Loucy (cell line): Measurements from ENCODE around the gene FJX1.
A peak's percentile ranks its signal among the peaks of the same experiment; 100 is the strongest.
"Not testable (repeated sequence)": the region's sequence is repeated elsewhere in the genome, so short reads cannot be mapped to it uniquely, and the experiment has no call there.

Experiments
- H2AFZ ChIP-seq: fragments of 200-600 bp; sonication (generic); 2 replicates; pipeline ENCODE4 v1.6.0; 2016; ENCODE audit warnings: antibody characterized with exemption, mild to moderate bottlenecking, low read length, moderate library complexity
- H3F3A ChIP-seq: fragments of 200-600 bp; 2 replicates; pipeline ENCODE4 v1.6.0; 2016; ENCODE audit warnings: antibody characterized with exemption, low read depth, mild to moderate bottlenecking
- H3K27me3 ChIP-seq: fragments of 200-600 bp; sonication (generic); 2 replicates; pipeline ENCODE4 v1.6.1; 2014; ENCODE audit warnings: low read length, mild to moderate bottlenecking; ENCODE audit not compliant: insufficient read depth, poor library complexity, severe bottlenecking
- H3K36me3 ChIP-seq: fragments of 200-600 bp; sonication (generic); 2 replicates; pipeline ENCODE4 v1.6.1; 2016; ENCODE audit warnings: low read length; ENCODE audit not compliant: insufficient read depth
- H3K4me1 ChIP-seq: fragments of 200-600 bp; sonication (generic); 2 replicates; pipeline ENCODE4 v1.5.1; 2014; ENCODE audit warnings: low read length, mild to moderate bottlenecking; ENCODE audit not compliant: insufficient read depth, poor library complexity, severe bottlenecking
- H3K4me2 ChIP-seq: fragments of 200-600 bp; sonication (generic); 2 replicates; pipeline ENCODE4 v1.6.0; 2014; ENCODE audit warnings: antibody characterized with exemption, low read length, low read depth, mild to moderate bottlenecking; ENCODE audit not compliant: poor library complexity, severe bottlenecking
- H3K4me3 ChIP-seq: fragments of 200-600 bp; sonication (generic); 2 replicates; pipeline ENCODE4 v1.5.1; 2014; ENCODE audit warnings: low read length, mild to moderate bottlenecking, mixed read lengths; ENCODE audit not compliant: poor library complexity, severe bottlenecking
- H3K79me2 ChIP-seq: fragments of 200-600 bp; sonication (generic); 2 replicates; pipeline ENCODE4 v1.6.1; 2014; ENCODE audit warnings: low read length; ENCODE audit not compliant: insufficient read depth
- H3K9ac ChIP-seq: fragments of 200-600 bp; sonication (generic); 2 replicates; pipeline ENCODE4 v1.6.0; 2014; ENCODE audit warnings: mild to moderate bottlenecking, low read depth, low read length, moderate library complexity; ENCODE audit not compliant: poor library complexity, severe bottlenecking
- H3K9me2 ChIP-seq: fragments of 200-600 bp; sonication (generic); replicated peaks from 2 replicates; pipeline ENCODE4 v1.6.1; 2016; ENCODE audit warnings: low read depth, low read length, mixed read lengths
- H3K9me3 ChIP-seq: fragments of 200-600 bp; sonication (generic); 2 replicates; pipeline ENCODE4 v1.6.1; 2014; ENCODE audit warnings: mild to moderate bottlenecking, antibody characterized with exemption, low read length, low read depth; ENCODE audit not compliant: insufficient read depth
- H4K20me1 ChIP-seq: fragments of 200-600 bp; sonication (generic); 2 replicates; pipeline ENCODE4 v1.6.0; 2014; ENCODE audit warnings: antibody characterized with exemption, low read length, mild to moderate bottlenecking; ENCODE audit not compliant: insufficient read depth, poor library complexity, severe bottlenecking
- CTCF ChIP-seq: fragments of 200-600 bp; sonication (generic); conservative IDR thresholded peaks from 2 replicates; pipeline ENCODE4 v1.5.1; 2014; ENCODE audit warnings: mild to moderate bottlenecking, antibody characterized with exemption, low read length
- EZH2phosphoT487 ChIP-seq: fragments of 200-600 bp; IDR thresholded peaks from 2 replicates; pipeline ENCODE4 v1.6.1; 2018; ENCODE audit warnings: antibody characterized with exemption, mild to moderate bottlenecking, moderate library complexity, borderline replicate concordance

Gene FJX1

GRCh38 chr11:35664977-35665441 lies 46.7 kb downstream of the FJX1 start:
- Histone ChIP-seq H4K20me1 (peaks cover under 1% of the 10 kb centered on the region), H2AFZ (no peak overlapping the region), H3F3A (0 out of 2 replicates have a peak, but pooled peaks cover 3% of the 10 kb centered on the region), H3K27me3 (peaks cover 16% of the 10 kb centered on the region), H3K9ac (no peak overlapping the region), H3K36me3 (no peaks in the 10 kb centered on the region), H3K9me3 (peaks cover 5% of the 10 kb centered on the region; the same call in 1 of the 2 replicates), H3K79me2 (peaks cover 62% of the 10 kb centered on the region), H3K9me2 (no peaks in the 10 kb centered on the region), H3K4me2 (peak overlapping the region; percentile 93), H3K4me1 (peaks cover 25% of the 10 kb centered on the region), H3K4me3 (peak overlapping the region; percentile 81)
- TF ChIP-seq EZH2phosphoT487 (no peak), CTCF (no peak)

GRCh38 chr11:35667257-35667656 lies 49.0 kb downstream of the FJX1 start:
- Histone ChIP-seq H3K4me3 (no peak overlapping the region), H3K4me2 (peak overlapping the region; percentile 28), H4K20me1 (peaks cover 17% of the 10 kb centered on the region), H3F3A (0 out of 2 replicates have a peak, but pooled peaks cover 3% of the 10 kb centered on the region), H3K9ac (no peak overlapping the region), H2AFZ (no peak overlapping the region), H3K4me1 (peaks cover 36% of the 10 kb centered on the region), H3K79me2 (peaks cover 85% of the 10 kb centered on the region), H3K36me3 (no peaks in the 10 kb centered on the region; the same call in 1 of the 2 replicates), H3K27me3 (no peaks in the 10 kb centered on the region), H3K9me3 (peaks cover 5% of the 10 kb centered on the region; the same call in 1 of the 2 replicates), H3K9me2 (no peaks in the 10 kb centered on the region)
- TF ChIP-seq CTCF (no peak), EZH2phosphoT487 (no peak)

GRCh38 chr11:35668350-35668749 lies 50.1 kb downstream of the FJX1 start:
- H3K9me3 ChIP-seq, H2AFZ ChIP-seq, H3K27me3 ChIP-seq, H3K36me3 ChIP-seq, H3K9me2 ChIP-seq, H3K4me3 ChIP-seq, H3K9ac ChIP-seq, H3F3A ChIP-seq: not testable (repeated sequence)
- peaks cover 28% of the 10 kb centered on the region for H4K20me1 ChIP-seq
- peaks cover 42% of the 10 kb centered on the region for H3K4me1 ChIP-seq
- peaks cover 90% of the 10 kb centered on the region for H3K79me2 ChIP-seq
- H3K4me2 ChIP-seq, result peak overlapping the region; percentile 31
